HG03442 (cell line): ENCODE measurements around the gene FBXO40.
A peak's percentile ranks its signal among the peaks of the same experiment; 100 is the strongest.

Experiments
- ATAC-seq: cut with Tn5 transposase; IDR thresholded peaks from one replicate; pipeline ENCODE4 v1.9.1; 2021; ENCODE audit warnings: mild to moderate bottlenecking, moderate library complexity; ENCODE audit not compliant: unreplicated experiment

The FBXO40 gene

DNA sequence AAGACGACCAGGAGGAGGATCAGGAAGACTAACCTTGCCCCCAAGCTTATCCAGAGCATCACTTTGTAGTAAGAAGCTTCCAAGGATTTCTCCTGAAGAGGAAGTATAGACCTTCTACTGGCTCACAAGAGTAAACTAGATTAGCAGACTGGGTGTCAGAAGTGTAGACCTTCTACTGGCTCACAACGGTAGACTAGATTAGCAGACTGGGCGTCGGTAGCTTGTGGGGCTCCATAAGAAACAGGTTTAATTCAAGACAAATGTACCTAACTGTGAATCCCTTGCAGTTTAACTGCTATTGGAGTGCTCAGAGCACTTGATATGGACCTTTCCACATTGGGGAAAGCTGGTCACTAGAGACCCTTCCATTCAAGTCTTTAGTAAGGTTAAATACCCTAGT, 12.9 kb downstream of the FBXO40 start:
- no peak for ATAC-seq

DNA sequence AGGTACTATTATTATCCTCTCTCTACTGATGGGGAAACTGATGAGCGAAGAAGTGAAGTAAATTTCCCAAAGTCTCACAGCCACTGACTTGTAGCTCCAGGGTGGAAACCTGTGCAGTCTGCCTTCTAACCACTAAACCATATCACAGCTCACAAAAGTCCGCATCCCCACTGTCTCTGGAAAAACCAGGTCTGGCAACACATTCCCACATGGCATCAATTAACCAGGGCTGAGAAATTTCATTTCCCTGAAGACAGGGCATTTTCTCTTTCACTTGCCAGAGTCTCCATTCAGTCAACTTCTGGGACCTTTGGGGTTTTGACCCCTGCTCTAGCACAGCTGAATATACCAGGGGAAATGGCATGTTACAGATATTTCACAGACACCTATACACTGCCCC, 26.5 kb downstream of the FBXO40 start:
- no peak for ATAC-seq

DNA sequence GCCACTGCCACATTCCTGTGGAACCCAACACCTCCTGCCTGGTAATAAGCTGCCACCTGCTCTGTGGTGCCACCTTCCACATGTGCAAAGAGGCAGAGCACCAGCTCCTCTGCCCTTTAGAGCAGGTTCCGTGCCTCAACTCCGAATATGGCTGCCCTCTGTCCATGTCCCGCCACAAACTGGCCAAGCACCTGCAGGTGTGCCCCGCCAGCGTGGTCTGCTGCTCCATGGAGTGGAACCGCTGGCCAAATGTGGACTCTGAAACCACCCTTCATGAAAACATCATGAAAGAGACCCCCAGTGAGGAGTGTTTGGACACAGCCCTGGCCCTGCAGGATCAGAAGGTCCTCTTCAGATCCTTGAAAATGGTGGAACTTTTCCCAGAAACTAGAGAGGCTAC, 28.3 kb downstream of the FBXO40 start:
- ATAC-seq: no peak

DNA sequence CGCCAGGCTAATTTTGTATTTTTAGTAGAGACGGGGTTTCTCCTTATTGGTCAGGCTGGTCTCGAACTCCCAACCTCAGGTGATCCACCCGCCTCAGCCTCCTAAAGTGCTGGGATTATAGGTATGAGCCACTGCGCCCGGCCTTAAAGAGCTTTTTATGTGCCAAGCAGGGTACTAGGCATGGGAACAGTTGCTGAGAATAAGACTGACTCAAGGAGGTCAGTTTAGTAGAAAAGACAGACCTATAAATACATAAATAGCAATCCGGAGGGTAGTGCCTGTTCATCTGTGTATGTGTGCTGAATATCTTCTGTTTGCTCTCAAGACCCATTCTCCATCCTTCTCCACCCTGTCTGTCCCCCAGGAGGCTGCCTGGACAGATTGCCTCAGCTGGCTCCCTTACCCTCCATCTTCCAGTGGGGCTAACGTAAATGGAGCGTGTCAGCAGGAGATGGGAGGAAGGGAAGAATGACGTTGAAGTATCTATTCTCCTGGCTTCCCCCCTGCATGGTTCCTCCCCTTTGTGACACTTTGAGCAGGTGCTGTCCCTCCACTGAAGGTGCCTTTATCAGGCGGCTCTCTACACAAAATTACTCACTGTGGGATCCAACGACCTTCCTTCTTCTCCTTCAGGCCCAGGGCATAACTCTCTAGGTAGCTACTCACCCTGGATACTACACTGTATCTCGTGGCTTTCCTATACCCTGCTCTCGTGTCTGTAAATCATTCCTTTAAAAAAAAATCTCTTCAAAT, 31.1 kb downstream of the FBXO40 start:
- ATAC-seq: no peak

DNA sequence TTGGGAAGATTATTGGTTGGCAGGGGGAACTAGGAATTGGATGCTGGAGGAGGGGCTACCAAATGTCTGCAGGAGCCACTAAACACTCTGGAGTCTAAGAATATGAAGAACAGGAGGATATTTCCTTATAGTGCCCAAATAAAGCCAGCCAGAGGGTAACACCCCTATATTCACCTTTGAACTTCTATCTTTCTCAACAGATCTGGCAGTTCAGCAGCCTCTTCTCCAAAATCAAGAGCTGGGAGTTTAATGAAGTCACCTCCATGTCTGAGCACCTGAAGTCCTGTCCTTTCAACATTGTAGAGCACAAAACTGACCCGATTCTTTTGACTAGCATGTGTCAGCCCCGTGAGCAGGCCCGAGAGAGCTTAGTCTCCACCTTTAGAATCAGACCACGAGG, 33.3 kb downstream of the FBXO40 start:
- ATAC-seq: no peak

- no peak for ATAC-seq
Observed at GRCh38 chr3:121627211-121627610, 34.0 kb downstream of the FBXO40 start.

GRCh38 chr3:121627622-121628021, 34.4 kb downstream of the FBXO40 start:
- ATAC-seq: no peak

DNA sequence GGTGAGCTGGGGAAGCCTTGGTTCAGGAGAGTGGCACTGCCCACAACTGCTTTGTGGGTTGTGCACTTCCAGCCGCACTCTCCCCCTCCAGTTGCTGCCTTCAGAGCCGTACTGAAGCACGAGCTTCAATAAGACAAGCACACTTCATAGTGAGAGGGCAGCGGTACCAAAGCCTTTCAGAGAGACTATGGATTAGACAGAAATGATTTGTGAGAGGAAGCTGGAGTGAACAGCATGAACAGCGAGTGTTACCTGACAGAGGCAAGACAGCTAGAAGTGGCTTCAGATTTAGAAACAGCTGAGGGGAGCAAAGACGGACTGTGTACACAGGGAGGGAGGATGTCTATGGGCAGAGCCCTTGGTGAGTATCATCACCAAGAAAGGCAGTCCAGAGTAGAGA, 36.4 kb downstream of the FBXO40 start:
- no peak for ATAC-seq

DNA sequence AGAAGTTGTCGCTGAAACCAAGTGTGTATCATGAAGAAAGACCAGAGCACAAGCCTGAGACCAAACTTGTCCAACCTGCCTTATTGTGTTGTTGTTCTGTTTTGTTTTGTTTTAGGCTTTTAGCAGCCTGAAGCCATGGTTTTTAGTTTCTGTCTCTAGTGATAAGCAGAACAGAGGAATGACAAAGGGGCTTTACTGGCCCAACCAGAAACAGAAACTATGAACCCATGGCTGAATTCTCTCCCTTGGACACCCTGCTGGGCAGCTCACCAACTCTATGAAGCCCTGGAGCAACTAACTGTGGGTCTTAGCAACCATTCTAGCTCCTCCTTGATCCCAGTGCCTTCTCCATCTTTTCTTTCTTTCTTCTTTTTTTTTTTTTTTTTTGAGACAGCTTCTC, 37.2 kb downstream of the FBXO40 start:
- no peak for ATAC-seq

DNA sequence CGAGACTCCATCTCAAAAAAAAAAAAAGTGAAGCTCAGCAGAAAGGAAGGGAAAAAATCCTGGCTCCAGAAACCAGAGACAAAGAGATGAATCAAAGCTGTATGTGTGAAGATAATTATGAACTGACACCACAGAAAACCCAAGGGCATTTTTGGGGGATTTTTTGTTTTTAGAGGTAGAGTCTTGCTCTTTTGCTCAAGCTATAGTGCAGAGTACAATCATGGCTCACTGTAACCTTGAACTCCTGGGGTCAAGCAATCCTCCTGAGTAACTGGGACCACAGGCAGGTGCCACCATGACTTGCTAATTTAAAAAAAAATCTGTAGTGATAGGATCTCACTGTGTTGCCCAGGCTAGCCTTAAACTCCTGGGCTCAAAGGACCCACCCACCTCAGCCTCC, 44.7 kb downstream of the FBXO40 start:
- ATAC-seq: no peak

GRCh38 chr3:121641127-121641526, 47.9 kb downstream of the FBXO40 start:
- ATAC-seq: no peak

DNA sequence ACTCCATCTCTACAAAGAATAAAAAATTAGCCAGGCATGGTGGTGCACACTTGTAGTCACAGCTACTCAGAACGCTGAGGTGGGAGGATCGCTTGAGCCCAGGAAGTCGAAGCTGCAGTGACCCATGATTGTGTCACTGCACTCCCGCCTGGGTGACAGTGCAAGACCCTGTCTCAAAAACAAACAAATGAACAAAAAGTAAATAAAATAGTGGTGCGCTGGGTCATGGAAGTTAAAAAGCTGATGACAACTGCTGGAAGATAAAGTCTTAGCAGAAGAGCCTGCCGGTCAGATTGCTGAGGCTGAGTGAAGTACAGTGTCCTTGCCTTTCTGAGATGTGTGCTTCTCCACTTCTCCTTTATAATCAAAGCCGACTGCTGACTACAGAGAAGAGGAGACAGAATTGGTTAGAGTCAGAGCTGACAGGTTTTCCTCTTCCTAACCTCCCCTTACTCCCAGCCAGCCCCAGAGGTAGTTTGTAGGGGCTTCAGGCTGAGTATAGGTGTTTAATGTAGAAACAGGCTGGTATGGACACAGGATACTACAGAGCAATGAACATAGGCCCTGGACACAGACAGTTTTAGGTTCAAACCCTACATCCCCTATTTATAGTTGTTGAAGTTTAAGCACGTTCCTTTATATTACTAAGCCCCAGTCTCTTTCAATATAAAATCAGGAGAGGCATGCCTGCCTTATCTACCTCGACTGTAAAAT, 49.6 kb downstream of the FBXO40 start:
- no peak for ATAC-seq

DNA sequence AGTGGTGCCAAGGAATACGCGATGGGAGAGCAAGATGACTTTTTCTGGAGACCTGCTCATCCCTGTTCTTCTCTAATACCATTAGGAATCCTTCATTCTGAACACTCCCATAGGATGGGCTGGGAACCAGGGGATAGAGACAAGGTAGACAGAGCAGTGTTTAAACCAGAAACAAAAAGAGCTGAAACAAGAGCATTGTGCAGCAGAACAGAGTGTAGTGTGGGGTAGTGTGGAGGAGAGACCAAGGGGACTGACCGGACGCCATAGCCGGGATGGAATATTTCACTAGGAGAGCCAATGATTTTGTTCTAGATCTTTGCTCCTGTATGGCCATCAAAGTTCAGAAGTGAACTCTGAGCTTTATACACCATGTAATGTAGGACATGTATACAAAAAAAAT, 51.9 kb downstream of the FBXO40 start:
- ATAC-seq: no peak

- ATAC-seq: no peak
Observed at GRCh38 chr3:121648219-121648958, 55.2 kb downstream of the FBXO40 start.

GRCh38 chr3:121649645-121650044, 56.5 kb downstream of the FBXO40 start:
- ATAC-seq: no peak

DNA sequence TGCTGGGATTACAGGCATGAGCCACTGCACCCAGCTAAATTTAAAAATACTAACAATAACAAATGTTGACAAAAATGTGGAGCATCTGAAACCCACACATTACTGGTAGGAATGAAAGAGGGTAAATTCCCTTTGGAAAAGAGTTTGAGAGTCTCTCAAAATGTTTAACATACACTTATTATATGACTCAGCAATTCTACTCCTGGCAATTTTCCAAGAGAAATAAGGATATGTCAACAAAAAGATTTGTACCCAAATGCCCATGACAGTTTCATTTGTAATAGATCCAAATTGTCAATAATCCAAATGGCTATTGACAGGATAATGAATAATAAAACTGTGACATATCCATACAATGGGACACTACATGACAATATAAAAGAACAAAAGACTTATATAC, 58.5 kb downstream of the FBXO40 start:
- ATAC-seq: no peak

- peak; percentile 75 for ATAC-seq
Observed at GRCh38 chr3:121654493-121655385, 61.6 kb downstream of the FBXO40 start.

GRCh38 chr3:121658716-121659435, 65.7 kb downstream of the FBXO40 start:
- ATAC-seq: no peak

DNA sequence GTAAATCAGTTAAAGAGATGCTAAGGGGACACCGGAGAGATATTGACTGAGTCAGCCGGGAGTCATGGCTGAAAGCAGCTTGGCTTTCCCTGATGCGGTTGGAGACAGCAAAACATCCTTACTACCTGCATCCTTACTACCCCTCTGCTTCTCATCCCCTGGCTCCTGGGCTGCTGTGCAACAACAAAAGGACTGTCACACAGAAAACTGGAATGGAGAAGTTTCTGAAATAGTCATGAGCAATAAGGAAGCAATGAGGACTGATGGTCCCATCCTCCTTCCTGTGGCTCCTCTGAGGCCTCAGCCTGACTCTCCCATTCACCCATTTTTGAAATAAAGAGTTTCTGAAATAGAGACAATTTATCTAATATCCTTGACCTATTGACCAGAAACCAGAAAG, 66.4 kb downstream of the FBXO40 start:
- no peak for ATAC-seq
